ENCODE data around the gene DPT. TPM values are rescaled to one million over a fixed set of nuclear protein-coding genes. Genes with fewer than 3 reads are reported as not detected.

DPT gene
- total RNA-seq, 1 experiment from 2014 or later, result not detected

GRCh38 chr1:168645721-168646120, 83.3 kb downstream of the DPT start:
- TF ChIP-seq, protein P1, sequence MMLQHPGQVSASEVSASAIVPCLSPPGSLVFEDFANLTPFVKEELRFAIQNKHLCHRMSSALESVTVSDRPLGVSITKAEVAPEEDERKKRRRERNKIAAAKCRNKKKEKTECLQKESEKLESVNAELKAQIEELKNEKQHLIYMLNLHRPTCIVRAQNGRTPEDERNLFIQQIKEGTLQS (IDR thresholded peaks at IDR 0.05), result no peak
- TF ChIP-seq SRF (IDR thresholded peaks at IDR 0.05; ENCODE audit: low read depth), result no peak
- no peak for TF ChIP-seq ELF1 (IDR thresholded peaks at IDR 0.05; ENCODE audit: borderline replicate concordance, low read depth)
- TF ChIP-seq CBX3 (IDR thresholded peaks at IDR 0.05; ENCODE audit: low read depth), result no peak
- TF ChIP-seq POLR2A (IDR thresholded peaks at IDR 0.05; ENCODE audit: borderline replicate concordance, extremely low read depth, insufficient read depth, insufficient read length), result no peak
- TF ChIP-seq, protein P2, sequence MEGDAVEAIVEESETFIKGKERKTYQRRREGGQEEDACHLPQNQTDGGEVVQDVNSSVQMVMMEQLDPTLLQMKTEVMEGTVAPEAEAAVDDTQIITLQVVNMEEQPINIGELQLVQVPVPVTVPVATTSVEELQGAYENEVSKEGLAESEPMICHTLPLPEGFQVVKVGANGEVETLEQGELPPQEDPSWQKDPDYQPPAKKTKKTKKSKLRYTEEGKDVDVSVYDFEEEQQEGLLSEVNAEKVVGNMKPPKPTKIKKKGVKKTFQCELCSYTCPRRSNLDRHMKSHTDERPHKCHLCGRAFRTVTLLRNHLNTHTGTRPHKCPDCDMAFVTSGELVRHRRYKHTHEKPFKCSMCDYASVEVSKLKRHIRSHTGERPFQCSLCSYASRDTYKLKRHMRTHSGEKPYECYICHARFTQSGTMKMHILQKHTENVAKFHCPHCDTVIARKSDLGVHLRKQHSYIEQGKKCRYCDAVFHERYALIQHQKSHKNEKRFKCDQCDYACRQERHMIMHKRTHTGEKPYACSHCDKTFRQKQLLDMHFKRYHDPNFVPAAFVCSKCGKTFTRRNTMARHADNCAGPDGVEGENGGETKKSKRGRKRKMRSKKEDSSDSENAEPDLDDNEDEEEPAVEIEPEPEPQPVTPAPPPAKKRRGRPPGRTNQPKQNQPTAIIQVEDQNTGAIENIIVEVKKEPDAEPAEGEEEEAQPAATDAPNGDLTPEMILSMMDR (IDR thresholded peaks at IDR 0.05 in 2 of 3, conservative IDR thresholded peaks at IDR 0.05 in 1 of 3; ENCODE audit: borderline replicate concordance in 1 of 3, insufficient read depth in 1 of 3, low read depth in 2 of 3, low read length in 2 of 3), result no peak
- no peak overlapping the region for H3K4me3 ChIP-seq (replicated peaks in 1 of 2; ENCODE audit: low read depth in 1 of 2, low read length in 2 of 2)
- H2AFZ ChIP-seq (ENCODE audit: low read depth, low read length, poor library complexity, severe bottlenecking), result no peak overlapping the region
- no peaks in the 10 kb centered on the region for H3K9me3 ChIP-seq (ENCODE audit: control insufficient read depth in 1 of 2, insufficient read depth in 1 of 2, low read depth in 1 of 2, low read length in 2 of 2)
- BruUV-seq (replicated peaks), result no TSS peak
- no peaks in the 10 kb centered on the region for H3K79me2 ChIP-seq (ENCODE audit: insufficient read depth, low read length)
- H3K27ac ChIP-seq (ENCODE audit: low read depth, low read length), result no peak overlapping the region
- CTCF ChIA-PET, result interaction anchor here (1.0 kb wide), 1 partner anchor 8 kb away, joined by 3 read pairs; no protein-coding TSS in a partner anchor
- POLR2A ChIA-PET, result no interaction called here
- H4K20me1 ChIP-seq (ENCODE audit: insufficient read depth), result no peaks in the 10 kb centered on the region
- DNase-seq (ENCODE audit: low read depth, low spot score) (no peak), ATAC-seq (no peak)
- H3K9me2 ChIP-seq (ENCODE audit: insufficient read depth), result no peaks in the 10 kb centered on the region
- RAD21 ChIA-PET (ENCODE audit: low non-redundant PET in 1 of 2, low total read pairs in 2 of 2, uncharacterized antibody in 2 of 2, unreplicated experiment in 2 of 2), result no interaction called here
- no peaks in the 10 kb centered on the region for H3K4me1 ChIP-seq (ENCODE audit: control insufficient read depth in 1 of 2, insufficient read depth in 2 of 2, low read length in 2 of 2)
- H3K27me3 ChIP-seq (ENCODE audit: insufficient read depth, low read length), result no peaks in the 10 kb centered on the region
- no peak overlapping the region for H3K9ac ChIP-seq (ENCODE audit: low read length)
- H3K36me3 ChIP-seq (ENCODE audit: control insufficient read depth in 1 of 2, insufficient read depth in 2 of 2, low read length in 2 of 2), result no peaks in the 10 kb centered on the region
- no peak overlapping the region for H3K4me2 ChIP-seq (ENCODE audit: low read length)
- intact Hi-C loops (cut with micrococcal nuclease), result no loop called here

Other genes with a start within 250 kb of the DPT start
- not detected for gene XCL2, start 185.2 kb downstream of the DPT start, total RNA-seq (2021; ENCODE audit: unreplicated experiment)
- not detected for gene XCL1, start 152.6 kb downstream of the DPT start, total RNA-seq (2021; ENCODE audit: unreplicated experiment)

All from HCT116 (cell line).